ENCODE results near the gene NLRP3.
"Not testable (repeated sequence)": the region's sequence is repeated elsewhere in the genome, so short reads cannot be mapped to it uniquely, and the experiment has no call there.

The NLRP3 gene

GRCh38 chr1:247474367-247474766 lies 58.4 kb downstream of the NLRP3 start:
- DNase-seq, result no peak

GRCh38 chr1:247475793-247476192 lies 59.8 kb downstream of the NLRP3 start:
- no peak for DNase-seq

DNA sequence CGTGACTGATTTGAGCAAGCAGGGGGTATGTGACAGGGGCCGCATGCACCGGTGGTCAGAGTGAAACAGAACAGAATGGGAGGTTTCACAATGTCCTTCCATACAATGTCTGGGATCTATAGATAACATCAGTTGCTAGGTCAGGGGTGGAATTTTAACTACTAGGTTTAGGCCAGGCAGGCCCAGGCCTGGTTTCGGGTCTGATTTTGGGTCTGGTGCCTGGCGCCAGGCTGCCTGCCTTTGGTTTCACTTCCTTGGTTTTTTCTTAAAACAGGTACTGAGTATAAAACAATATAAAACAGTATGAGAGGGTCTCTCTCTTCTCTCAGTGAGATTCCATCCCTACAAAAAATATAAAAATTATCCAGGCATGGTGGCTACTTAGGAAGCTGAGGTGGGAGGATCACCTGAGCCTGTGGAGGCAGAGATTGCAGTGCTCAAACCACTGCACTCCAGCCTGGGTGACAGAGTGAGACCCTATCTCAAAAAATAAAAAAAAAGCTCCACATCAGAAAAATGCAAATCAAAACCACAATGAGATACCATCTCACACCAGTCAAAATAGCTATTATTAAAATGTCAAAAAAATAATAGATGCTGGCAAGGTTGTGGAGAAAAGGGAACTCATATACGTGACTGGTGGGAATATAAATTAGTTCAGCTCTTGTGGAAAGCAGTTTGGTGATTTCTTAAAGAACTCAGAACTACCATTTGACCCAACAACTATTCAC lies 60.5 kb downstream of the NLRP3 start:
- DNase-seq, result not testable (repeated sequence)

- DNase-seq, result no peak
Observed at GRCh38 chr1:247482747-247483146, 66.8 kb downstream of the NLRP3 start.

- no peak for DNase-seq
Observed at GRCh38 chr1:247487057-247487456, 71.1 kb downstream of the NLRP3 start.

- DNase-seq, result no peak
Observed at GRCh38 chr1:247491328-247491727, 75.4 kb downstream of the NLRP3 start.

DNA sequence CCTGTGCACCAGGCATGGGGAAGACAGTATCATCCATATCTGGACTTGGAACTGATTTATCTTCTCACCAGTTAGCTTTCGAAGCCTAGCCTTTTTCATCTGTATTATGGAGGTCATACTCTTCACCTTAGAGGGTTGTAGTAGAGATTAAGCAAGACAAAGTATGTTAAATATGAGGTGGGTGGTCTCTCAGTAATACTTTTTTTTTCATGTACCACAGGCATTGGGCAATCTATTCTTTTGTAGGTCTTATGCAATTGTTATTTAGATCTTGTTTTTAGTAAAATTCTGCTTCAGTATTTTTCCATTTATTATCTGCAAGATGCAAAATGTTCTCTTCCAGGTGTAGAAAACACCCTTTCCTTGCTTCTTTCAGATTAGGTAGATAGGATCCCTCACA lies 77.1 kb downstream of the NLRP3 start:
- DNase-seq, result no peak

DNA sequence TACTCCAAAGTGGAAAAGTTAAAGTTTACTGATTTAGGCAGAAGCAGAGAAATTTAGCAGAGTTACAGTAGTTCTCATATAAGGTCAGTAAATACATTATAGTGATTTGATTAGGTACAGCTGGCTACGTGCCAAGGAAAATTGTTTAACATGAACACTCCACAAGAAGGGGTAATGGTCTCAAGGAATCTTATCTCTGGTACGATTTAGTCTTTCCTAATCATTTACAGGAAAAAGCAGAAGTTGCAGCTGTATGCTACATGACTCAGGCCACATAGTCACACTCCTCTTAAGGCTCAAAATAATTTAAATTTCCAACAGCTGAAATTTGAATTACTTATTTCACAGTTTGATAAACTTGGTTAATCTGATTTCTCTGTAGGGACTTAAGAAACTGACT lies 78.8 kb downstream of the NLRP3 start:
- DNase-seq, result no peak

DNA sequence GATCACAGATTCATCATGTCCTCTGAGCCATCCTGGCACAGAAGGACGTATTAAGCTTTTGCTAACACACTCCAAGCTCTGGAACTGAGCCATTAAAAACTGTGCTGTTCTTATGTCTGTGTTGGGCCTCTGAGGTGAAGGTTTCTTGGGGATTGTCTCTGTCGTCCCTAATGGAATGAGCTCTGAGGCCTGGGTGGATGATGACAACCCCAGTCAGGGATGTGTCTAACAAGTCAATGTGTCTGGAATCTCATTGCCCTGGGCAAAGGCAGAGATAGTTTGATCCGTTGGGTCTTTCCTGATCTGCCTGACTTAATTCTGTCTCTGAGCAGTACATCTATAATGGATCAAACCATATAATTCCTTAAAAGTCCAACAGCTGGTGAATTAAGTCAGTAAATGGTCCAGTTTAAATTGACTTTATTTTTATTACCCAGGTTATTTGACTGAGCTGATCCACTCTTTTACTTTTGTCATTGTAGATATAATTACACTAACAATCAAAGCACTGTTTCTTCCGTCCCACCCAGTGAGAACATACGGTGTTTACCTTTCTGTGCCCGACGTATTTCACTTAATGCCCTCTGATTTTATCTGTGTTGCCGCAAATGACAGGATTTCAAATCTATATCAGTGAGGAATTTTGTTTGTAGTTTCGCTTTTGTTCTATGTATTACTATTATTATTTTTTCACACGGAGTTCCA lies 80.8 kb downstream of the NLRP3 start:
- no peak for DNase-seq

Data from DMS79 (cell line).